Gastroesophageal sphincter (tissue), 4 donors: ENCODE measurements around the gene GCNT1. TPM values are rescaled to one million over a fixed set of nuclear protein-coding genes. Genes with fewer than 3 reads are reported as not detected.

Source experiments
- ATAC-seq: fragments of 150-250 bp; one replicate; pipeline ENCODE4 v1.9.1; 2016; ENCODE audit warnings: mild to moderate bottlenecking, moderate library complexity
- H3K27ac ChIP-seq, 4 donors: fragments of 200-600 bp; sonication (generic) in 3 of 4; 1 replicate in 3 of 4; 2 replicates in 1 of 4; pipeline ENCODE4 v1.5.1; 2016 to 2019
- H3K27me3 ChIP-seq: fragments of 200-600 bp; sonication (generic); one replicate; pipeline ENCODE4 v1.5.1; 2019
- H3K36me3 ChIP-seq, 2 donors: fragments of 200-600 bp; sonication (generic); one replicate each; pipeline ENCODE4 v1.5.1; 2019; ENCODE audit warnings: control low read depth in 1 of 2
- H3K4me1 ChIP-seq, 3 donors: fragments of 200-600 bp; sonication (generic); 1 replicate in 2 of 3; 2 replicates in 1 of 3; pipeline ENCODE4 v1.5.1; 2016 to 2019; ENCODE audit warnings: control low read depth in 2 of 3
- H3K4me3 ChIP-seq, 2 donors: fragments of 200-600 bp; sonication (generic); one replicate each; pipeline ENCODE4 v1.5.1; 2019; ENCODE audit warnings: mild to moderate bottlenecking in 1 of 2, moderate library complexity in 1 of 2
- H3K9me3 ChIP-seq, 3 donors: fragments of 200-600 bp; sonication (generic); one replicate each; pipeline ENCODE4 v1.5.1; 2017 to 2019; ENCODE audit warnings: control low read depth in 2 of 3
- EP300 ChIP-seq: sonication (generic); formaldehyde crosslinking; IDR thresholded peaks from one replicate; pipeline ENCODE4 v1.6.1; 2017; ENCODE audit warnings: antibody characterized with exemption, mild to moderate bottlenecking
- POLR2A ChIP-seq, 2 donors: fragments of 450-650 bp; IDR thresholded peaks; one replicate each; pipeline ENCODE4 v1.6.1; 2017; ENCODE audit warnings: antibody characterized with exemption in 2 of 2, mild to moderate bottlenecking in 2 of 2, moderate library complexity in 1 of 2
- POLR2AphosphoS5 ChIP-seq: sonication (generic); formaldehyde crosslinking; IDR thresholded peaks from one replicate; pipeline ENCODE4 v1.6.1; 2017; ENCODE audit warnings: antibody characterized with exemption
- WGBS, 2 donors: methylation state at CpG; one replicate each; pipeline ENCODE4 v1.1.5; 2018; ENCODE audit warnings: low coverage in 1 of 2; 5-methylcytosine and 5-hydroxymethylcytosine counted together
- total RNA-seq, 4 donors: library from RNA; depleted of rRNA; stranded (reverse); fragments of >200 nt; gene quantifications; one replicate each; pipeline ENCODE4 v1.1.0, GENCODE V29; 2016
- TF ChIP-seq, protein P1 (sequence below), 4 experiments: fragments of 200-600 bp in 2 of 4; fragments of 450-650 bp in 2 of 4; sonication (generic) in 1 of 4; IDR thresholded peaks; one replicate each; pipeline ENCODE4 v1.5.1; 2017 to 2019; ENCODE audit warnings: antibody characterized with exemption in 4 of 4, mild to moderate bottlenecking in 2 of 4, moderate library complexity in 2 of 4

GCNT1 gene
- total RNA-seq, 4 donors from 2014 or later: 2.0 to 5.7 (median 3.5) TPM

DNA sequence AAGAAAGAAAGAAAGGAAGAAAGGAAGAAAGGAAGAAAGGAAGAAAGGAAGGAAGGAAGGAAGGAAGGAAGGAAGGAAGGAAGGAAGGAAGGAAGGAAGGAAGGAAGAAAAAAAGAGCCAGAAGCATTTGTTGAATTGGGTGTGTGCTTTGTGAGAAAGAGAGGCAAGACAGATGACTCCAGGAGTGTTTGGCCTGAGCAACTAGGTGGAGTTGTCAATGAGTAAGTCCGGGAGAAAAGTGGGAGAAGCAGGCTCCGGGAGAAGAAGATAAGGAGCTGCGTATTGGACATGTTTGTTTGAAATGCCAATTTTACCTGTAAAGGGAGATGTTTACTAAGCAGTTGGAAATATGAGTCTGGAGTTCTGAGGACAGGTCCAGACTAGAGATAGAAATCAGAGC, 15.1 kb upstream of the GCNT1 start:
- no peak for ATAC-seq
- 60 to 81% methylated on average over 3 of the region's 3 CpGs for WGBS, 2 donors

DNA sequence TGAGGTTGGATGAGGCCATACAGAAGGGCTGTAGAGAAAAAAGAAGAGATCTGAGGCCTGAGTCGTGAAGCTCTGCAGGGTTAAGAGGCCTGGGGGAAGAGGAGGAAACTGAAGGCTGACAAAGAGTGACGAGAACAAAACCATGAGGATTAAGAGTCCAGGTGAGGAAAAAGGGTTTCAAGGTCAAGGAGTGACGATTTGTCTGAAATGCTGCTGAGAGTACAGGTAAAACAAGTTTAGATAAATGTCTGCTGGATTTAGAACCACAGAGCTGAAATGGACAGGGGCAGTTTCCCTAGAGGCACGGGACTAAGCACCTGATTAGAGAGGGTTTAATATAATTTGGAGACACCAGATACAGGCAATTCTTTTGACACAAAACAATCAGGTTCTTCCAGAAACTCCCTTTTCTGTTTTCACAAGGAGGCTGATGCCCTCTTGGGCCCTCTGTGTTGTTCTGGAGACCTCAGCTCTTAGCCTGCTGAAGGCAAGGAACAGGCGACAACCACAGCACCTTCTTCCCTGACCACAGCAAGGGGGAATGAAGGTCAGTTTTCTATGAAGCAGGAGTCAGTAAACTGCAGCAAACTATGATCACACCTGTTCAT, 14.6 kb upstream of the GCNT1 start:
- WGBS, 2 donors: 52 to 61% methylated on average over 3 to 4 of the region's 5 CpGs
- H3K9me3 ChIP-seq: no peaks in the 10 kb centered on the region

More for the DNA sequence above, 15.1 kb upstream of the GCNT1 start:
- Histone ChIP-seq H3K9me3 (no peaks in the 10 kb centered on the region), H3K36me3 (no peaks in the 10 kb centered on the region), H3K4me1 (peaks cover 0 to 4% (median 0%) of the 10 kb centered on the region in 3 donors), H3K27me3 (no peaks in the 10 kb centered on the region), H3K4me3 (no peak overlapping the region), H3K27ac (no peak overlapping the region)
- TF ChIP-seq EP300 (no peak), POLR2AphosphoS5 (no peak), POLR2A (IDR thresholded peaks at IDR 0.05) (no peak)
- TF ChIP-seq, protein P1, sequence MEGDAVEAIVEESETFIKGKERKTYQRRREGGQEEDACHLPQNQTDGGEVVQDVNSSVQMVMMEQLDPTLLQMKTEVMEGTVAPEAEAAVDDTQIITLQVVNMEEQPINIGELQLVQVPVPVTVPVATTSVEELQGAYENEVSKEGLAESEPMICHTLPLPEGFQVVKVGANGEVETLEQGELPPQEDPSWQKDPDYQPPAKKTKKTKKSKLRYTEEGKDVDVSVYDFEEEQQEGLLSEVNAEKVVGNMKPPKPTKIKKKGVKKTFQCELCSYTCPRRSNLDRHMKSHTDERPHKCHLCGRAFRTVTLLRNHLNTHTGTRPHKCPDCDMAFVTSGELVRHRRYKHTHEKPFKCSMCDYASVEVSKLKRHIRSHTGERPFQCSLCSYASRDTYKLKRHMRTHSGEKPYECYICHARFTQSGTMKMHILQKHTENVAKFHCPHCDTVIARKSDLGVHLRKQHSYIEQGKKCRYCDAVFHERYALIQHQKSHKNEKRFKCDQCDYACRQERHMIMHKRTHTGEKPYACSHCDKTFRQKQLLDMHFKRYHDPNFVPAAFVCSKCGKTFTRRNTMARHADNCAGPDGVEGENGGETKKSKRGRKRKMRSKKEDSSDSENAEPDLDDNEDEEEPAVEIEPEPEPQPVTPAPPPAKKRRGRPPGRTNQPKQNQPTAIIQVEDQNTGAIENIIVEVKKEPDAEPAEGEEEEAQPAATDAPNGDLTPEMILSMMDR (IDR thresholded peaks at IDR 0.05): no peak

DNA sequence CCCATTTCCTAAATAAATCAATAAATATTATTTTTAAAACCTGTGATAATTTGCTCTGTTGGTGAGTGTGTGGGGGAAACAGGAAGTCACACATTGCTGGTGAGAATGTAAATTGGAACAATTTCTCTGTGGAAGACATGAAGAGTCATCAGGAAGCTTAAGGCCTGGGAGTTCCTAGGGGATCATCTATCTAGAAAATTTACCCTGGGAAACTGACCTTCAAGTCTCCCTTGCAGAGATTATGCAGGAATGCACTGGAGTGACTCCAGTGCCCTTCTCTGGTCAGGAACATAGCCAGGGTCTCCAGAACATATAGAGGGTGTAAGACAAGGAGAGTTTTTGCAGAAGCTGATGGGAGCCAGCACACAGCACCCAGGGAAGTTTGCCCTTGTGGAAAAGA, 13.0 kb upstream of the GCNT1 start:
- Histone ChIP-seq H3K4me1 (peaks cover 0 to 4% (median 0%) of the 10 kb centered on the region in 3 donors), H3K4me3 (no peak overlapping the region), H3K36me3 (no peaks in the 10 kb centered on the region), H3K27ac (no peak overlapping the region), H3K27me3 (no peaks in the 10 kb centered on the region), H3K9me3 (no peaks in the 10 kb centered on the region)
- TF ChIP-seq, protein P1 (IDR thresholded peaks at IDR 0.05): no peak
- no peak for TF ChIP-seq EP300
- TF ChIP-seq POLR2AphosphoS5: no peak
- no peak for TF ChIP-seq POLR2A (IDR thresholded peaks at IDR 0.05)
- ATAC-seq: no peak

More for the DNA sequence above, 14.6 kb upstream of the GCNT1 start:
- no peak for TF ChIP-seq EP300
- TF ChIP-seq, protein P1 (IDR thresholded peaks at IDR 0.05): no peak
- TF ChIP-seq POLR2A (IDR thresholded peaks at IDR 0.05): no peak
- no peak for TF ChIP-seq POLR2AphosphoS5
- Histone ChIP-seq H3K4me3 (no peak overlapping the region), H3K36me3 (no peaks in the 10 kb centered on the region), H3K27ac (no peak overlapping the region), H3K4me1 (peaks cover 0 to 4% (median 0%) of the 10 kb centered on the region in 3 donors), H3K27me3 (no peaks in the 10 kb centered on the region)
- no peak for ATAC-seq

DNA sequence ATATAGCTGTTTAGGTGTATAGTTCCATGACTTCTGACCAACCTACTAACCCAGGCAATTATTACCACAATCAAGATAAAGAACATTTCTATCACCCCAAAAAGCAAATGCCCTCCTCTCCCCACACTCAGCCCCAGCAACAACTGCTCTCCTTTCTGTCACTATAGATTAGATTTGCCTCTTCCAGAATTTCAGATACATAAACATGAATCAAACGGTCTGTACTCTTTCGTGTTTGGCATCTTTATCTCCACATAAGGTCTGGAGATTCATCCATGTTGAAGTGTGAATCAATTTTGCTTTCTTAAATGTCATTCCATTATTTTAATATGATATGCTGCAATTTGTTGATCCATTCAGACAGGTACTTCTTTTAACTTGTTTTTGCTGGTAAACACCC, 10.5 kb upstream of the GCNT1 start:
- ATAC-seq: no peak
- Histone ChIP-seq H3K9me3 (no peaks in the 10 kb centered on the region), H3K4me1 (peaks cover 0 to 4% (median 0%) of the 10 kb centered on the region in 3 donors), H3K36me3 (no peaks in the 10 kb centered on the region), H3K4me3 (no peak overlapping the region), H3K27me3 (no peaks in the 10 kb centered on the region), H3K27ac (no peak overlapping the region)
- 33 to 68% methylated on average over 1 to 2 of the region's 2 CpGs for WGBS, 2 donors
- TF ChIP-seq EP300 (no peak), POLR2AphosphoS5 (no peak), POLR2A (IDR thresholded peaks at IDR 0.05) (no peak)
- TF ChIP-seq, protein P1 (IDR thresholded peaks at IDR 0.05): no peak

DNA sequence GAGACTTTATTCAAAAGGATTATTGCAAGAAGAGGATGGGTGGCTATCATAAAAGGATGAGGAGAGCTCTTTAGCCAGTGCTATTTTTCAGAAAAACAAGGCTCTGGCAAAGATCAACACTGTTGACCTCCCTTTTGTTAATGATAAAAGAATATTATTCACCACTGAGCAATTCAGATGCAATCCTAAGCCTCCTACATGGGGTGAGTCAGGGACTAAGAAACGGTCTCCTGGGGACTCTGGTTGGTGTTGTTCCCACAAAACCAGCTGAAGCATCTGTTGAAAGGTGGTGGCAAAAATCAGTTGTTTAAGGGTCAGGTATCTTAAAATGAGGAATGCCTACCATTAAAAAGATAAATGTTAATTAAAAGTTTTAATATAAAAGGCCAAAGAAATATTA, 7.7 kb upstream of the GCNT1 start:
- Histone ChIP-seq H3K36me3 (no peaks in the 10 kb centered on the region), H3K27ac (no peak overlapping the region), H3K9me3 (no peaks in the 10 kb centered on the region), H3K4me3 (no peak overlapping the region), H3K27me3 (no peaks in the 10 kb centered on the region), H3K4me1 (peaks cover 0 to 4% (median 0%) of the 10 kb centered on the region in 3 donors)
- 27 to 40% methylated on average over 1 of the region's 1 CpG for WGBS, 2 donors
- peak; percentile 18 for ATAC-seq
- TF ChIP-seq EP300: no peak
- TF ChIP-seq, protein P1 (IDR thresholded peaks at IDR 0.05): no peak
